Spinal cord (tissue), 10 donors: ENCODE data around the gene TVP23A. TPM values are rescaled to one million over a fixed set of nuclear protein-coding genes. Genes with fewer than 3 reads are reported as not detected.
"Not testable (repeated sequence)": the region's sequence is repeated elsewhere in the genome, so short reads cannot be mapped to it uniquely, and the experiment has no call there.

ENCODE experiments used
- DNase-seq, 6 donors: peaks; one replicate each; pipeline versions ENCODE4 v3.0.0 to v3.0.0-alpha.2; 2013 to 2015; ENCODE audit warnings: low spot score in 6 of 6, low read depth in 4 of 6
- H3K27ac ChIP-seq: one replicate; pipeline ENCODE4 v1.5.1; 2013; ENCODE audit warnings: low read depth, low read length, control low read depth
- H3K27me3 ChIP-seq: one replicate; pipeline ENCODE4 v1.6.1; 2013; ENCODE audit warnings: low read length; ENCODE audit not compliant: control insufficient read depth, insufficient read depth
- H3K36me3 ChIP-seq: one replicate; pipeline ENCODE4 v1.6.1; 2013; ENCODE audit warnings: low read length; ENCODE audit not compliant: control insufficient read depth, insufficient read depth
- H3K4me1 ChIP-seq: one replicate; pipeline ENCODE4 v1.6.1; 2013; ENCODE audit warnings: low read length; ENCODE audit not compliant: control insufficient read depth, insufficient read depth
- H3K4me3 ChIP-seq: one replicate; pipeline ENCODE4 v1.5.1; 2013; ENCODE audit warnings: low read depth, low read length, control low read depth
- H3K9me3 ChIP-seq: one replicate; pipeline ENCODE4 v1.6.1; 2013; ENCODE audit warnings: low read length; ENCODE audit not compliant: control insufficient read depth, insufficient read depth
- WGBS: methylation state at CpG from one replicate; pipeline ENCODE4 v1.1.5; 2013; ENCODE audit warnings: missing lambda C conversion rate; ENCODE audit not compliant: insufficient coverage; 5-methylcytosine and 5-hydroxymethylcytosine counted together
- polyA plus RNA-seq, 2 donors: library from polyadenylated mRNA; unstranded; fragments of 120-200 nt; gene quantifications; one replicate each; pipeline ENCODE4 v1.2.1, GENCODE V29; 2013; ENCODE audit not compliant: insufficient read length in 2 of 2
- total RNA-seq, 2 donors: library from RNA; depleted of rRNA in 1 of 2; stranded (reverse); fragments of 120-200 nt in 1 of 2; fragments of >200 nt in 1 of 2; gene quantifications; one replicate each; pipeline versions ENCODE4 v1.2.3 to v1.2.4, GENCODE V29; 2013 to 2014
- donor health status: healthy.

TVP23A gene
- total and polyA plus RNA-seq, 4 donors, result 8.5 to 27.3 (median 16.0) TPM

- no peak for DNase-seq
- H3K4me1 ChIP-seq, result no peaks in the 10 kb centered on the region
- no peaks in the 10 kb centered on the region for H3K9me3 ChIP-seq
- H3K4me3 ChIP-seq, result no peak overlapping the region
- no peak overlapping the region for H3K27ac ChIP-seq
- H3K36me3 ChIP-seq, result peaks cover 33% of the 10 kb centered on the region
- WGBS, result 100% methylated on average over 2 of the region's 3 CpGs
- H3K27me3 ChIP-seq, result no peaks in the 10 kb centered on the region
Measured at GRCh38 chr16:10808850-10809249, 9.7 kb downstream of the TVP23A start.

- Histone ChIP-seq H3K36me3 (peaks cover 33% of the 10 kb centered on the region), H3K4me1 (no peaks in the 10 kb centered on the region), H3K27me3 (no peaks in the 10 kb centered on the region), H3K9me3 (no peaks in the 10 kb centered on the region), H3K27ac (no peak overlapping the region), H3K4me3 (no peak overlapping the region)
- DNase-seq, result no peak
- 80% methylated on average over 1 of the region's 3 CpGs for WGBS
Measured at GRCh38 chr16:10808218-10808617, 10.4 kb downstream of the TVP23A start.

- no peaks in the 10 kb centered on the region for H3K9me3 ChIP-seq
- H3K4me1 ChIP-seq, result no peaks in the 10 kb centered on the region
- no peak for DNase-seq
- no peaks in the 10 kb centered on the region for H3K27me3 ChIP-seq
- no peak overlapping the region for H3K4me3 ChIP-seq
- 100% methylated on average over 1 of the region's 6 CpGs for WGBS
- H3K36me3 ChIP-seq, result peaks cover 33% of the 10 kb centered on the region
- H3K27ac ChIP-seq, result no peak overlapping the region
Measured at GRCh38 chr16:10806698-10807097, 11.9 kb downstream of the TVP23A start.

GRCh38 chr16:10805334-10805733 lies 13.3 kb downstream of the TVP23A start:
- Histone ChIP-seq H3K9me3 (no peaks in the 10 kb centered on the region), H3K27ac (no peak overlapping the region), H3K4me1 (no peaks in the 10 kb centered on the region), H3K36me3 (peaks cover 32% of the 10 kb centered on the region), H3K27me3 (no peaks in the 10 kb centered on the region), H3K4me3 (no peak overlapping the region)
- WGBS, result 67% methylated on average over 3 of the region's 9 CpGs
- DNase-seq, result no peak

GRCh38 chr16:10799736-10800135 lies 18.9 kb downstream of the TVP23A start:
- peaks cover 13% of the 10 kb centered on the region for H3K36me3 ChIP-seq
- no peak for DNase-seq
- no peaks in the 10 kb centered on the region for H3K27me3 ChIP-seq
- no peak overlapping the region for H3K4me3 ChIP-seq
- no peaks in the 10 kb centered on the region for H3K9me3 ChIP-seq
- no peaks in the 10 kb centered on the region for H3K4me1 ChIP-seq
- H3K27ac ChIP-seq, result no peak overlapping the region
- WGBS, result 100% methylated on average over 1 of the region's 3 CpGs

- no peak for DNase-seq
- no CpG with 5 or more reads among the region's 4 CpGs for whole genome bisulfite sequencing
- H3K4me3 ChIP-seq, result no peak overlapping the region
Measured at GRCh38 chr16:10791048-10791447, 27.5 kb downstream of the TVP23A start.

GRCh38 chr16:10788630-10789029 lies 30.0 kb downstream of the TVP23A start:
- H3K4me1 ChIP-seq, H3K27ac ChIP-seq, H3K4me3 ChIP-seq, H3K27me3 ChIP-seq, H3K9me3 ChIP-seq, H3K36me3 ChIP-seq, DNase-seq: not testable (repeated sequence)
- WGBS, result 78% methylated on average over 2 of the region's 4 CpGs

More at GRCh38 chr16:10791048-10791447, 27.5 kb downstream of the TVP23A start:
- H3K9me3 ChIP-seq, result no peaks in the 10 kb centered on the region
- no peak overlapping the region for H3K27ac ChIP-seq
- no peaks in the 10 kb centered on the region for H3K27me3 ChIP-seq
- H3K4me1 ChIP-seq, result no peaks in the 10 kb centered on the region
- H3K36me3 ChIP-seq, result peaks cover 10% of the 10 kb centered on the region

- Histone ChIP-seq H3K27ac (no peak overlapping the region), H3K27me3 (no peaks in the 10 kb centered on the region), H3K9me3 (no peaks in the 10 kb centered on the region), H3K4me3 (no peak overlapping the region), H3K36me3 (peaks cover 6% of the 10 kb centered on the region), H3K4me1 (no peaks in the 10 kb centered on the region)
- DNase-seq, result peak in 2 of 6 donors; percentile 56 to 60
- 100% methylated on average over 1 of the region's 5 CpGs for WGBS
Measured at GRCh38 chr16:10787304-10787703, 31.3 kb downstream of the TVP23A start.

GRCh38 chr16:10782628-10783027 lies 36.0 kb downstream of the TVP23A start:
- WGBS, result 96% methylated on average over 2 of the region's 2 CpGs
- Histone ChIP-seq H3K9me3 (no peaks in the 10 kb centered on the region), H3K27me3 (no peaks in the 10 kb centered on the region), H3K27ac (no peak overlapping the region), H3K4me1 (no peaks in the 10 kb centered on the region), H3K4me3 (no peak overlapping the region), H3K36me3 (no peaks in the 10 kb centered on the region)
- DNase-seq, result no peak

- Histone ChIP-seq H3K9me3 (no peaks in the 10 kb centered on the region), H3K27ac (no peak overlapping the region), H3K4me3 (no peak overlapping the region), H3K4me1 (no peaks in the 10 kb centered on the region), H3K27me3 (no peaks in the 10 kb centered on the region), H3K36me3 (no peaks in the 10 kb centered on the region)
- WGBS, result 89% methylated on average over 4 of the region's 4 CpGs
- DNase-seq, result no peak
Measured at GRCh38 chr16:10780628-10781027, 38.0 kb downstream of the TVP23A start.
